Neural cell (in vitro differentiated cells): ENCODE measurements around the gene CTDP1. TPM values are rescaled to one million over a fixed set of nuclear protein-coding genes. Genes with fewer than 3 reads are reported as not detected.

Experiments used
- H2AFZ ChIP-seq: fragments of 200-600, 300-800 bp; sonication (generic), shearing (Covaris generic); 2 replicates; pipeline ENCODE4 v1.6.0; 2014; ENCODE audit warnings: low read depth, mild to moderate bottlenecking, antibody characterized with exemption, low read length, moderate library complexity
- H3F3A ChIP-seq: fragments of 200-600 bp; shearing (Covaris generic); 2 replicates; pipeline ENCODE4 v1.6.1; 2016; ENCODE audit warnings: mild to moderate bottlenecking, moderate library complexity, mixed read lengths, antibody characterized with exemption, low read length; ENCODE audit not compliant: insufficient read depth, poor library complexity, severe bottlenecking
- H3K27ac ChIP-seq: fragments of 200-600, 300-800 bp; sonication (generic), shearing (Covaris generic); 2 replicates; pipeline ENCODE4 v1.5.1; 2014; ENCODE audit warnings: mild to moderate bottlenecking, low read length, moderate library complexity
- H3K27me3 ChIP-seq: fragments of 300-800, 200-600 bp; sonication (generic), shearing (Covaris generic); 2 replicates; pipeline ENCODE4 v1.6.0; 2014; ENCODE audit warnings: mild to moderate bottlenecking, low read depth, low read length, moderate library complexity; ENCODE audit not compliant: insufficient read depth
- H3K36me3 ChIP-seq: fragments of 300-800, 200-600 bp; sonication (generic), shearing (Covaris generic); 2 replicates; pipeline ENCODE4 v1.5.1; 2014; ENCODE audit warnings: mild to moderate bottlenecking, antibody characterized with exemption, low read length, moderate library complexity; ENCODE audit not compliant: insufficient read depth
- H3K4me2 ChIP-seq: fragments of 300-800, 200-600 bp; sonication (generic), shearing (Covaris generic); 2 replicates; pipeline ENCODE4 v1.6.0; 2014; ENCODE audit warnings: mild to moderate bottlenecking, low read length
- H3K4me3 ChIP-seq: fragments of 300-800, 200-600 bp; sonication (generic), shearing (Covaris generic); 2 replicates; pipeline ENCODE4 v1.5.1; 2014; ENCODE audit warnings: mild to moderate bottlenecking, low read length, moderate library complexity
- H3K79me2 ChIP-seq: fragments of 200-600 bp; shearing (Covaris generic); replicated peaks from 2 replicates; pipeline ENCODE4 v1.6.0; 2014; ENCODE audit warnings: mild to moderate bottlenecking, low read length, moderate library complexity; ENCODE audit not compliant: insufficient read depth
- H3K9ac ChIP-seq: fragments of 300-800, 200-600 bp; sonication (generic), shearing (Covaris generic); 2 replicates; pipeline ENCODE4 v1.6.1; 2016; ENCODE audit warnings: mild to moderate bottlenecking, low read length, mixed read lengths
- H3K9me2 ChIP-seq: fragments of 200-600 bp; shearing (Covaris generic); 2 replicates; pipeline ENCODE4 v1.6.1; 2016; ENCODE audit warnings: mild to moderate bottlenecking, low read length, mixed read lengths; ENCODE audit not compliant: insufficient read depth
- H3K9me3 ChIP-seq: fragments of 200-600, 300-800 bp; sonication (generic), shearing (Covaris generic); 2 replicates; pipeline ENCODE4 v1.6.1; 2016; ENCODE audit warnings: mild to moderate bottlenecking, mixed run types, low read length, moderate library complexity, mixed read lengths
- H4K20me1 ChIP-seq: fragments of 200-600 bp; shearing (Covaris generic); 2 replicates; pipeline ENCODE4 v1.6.1; 2016; ENCODE audit warnings: mild to moderate bottlenecking, mixed run types; ENCODE audit not compliant: insufficient read depth
- CTCF ChIP-seq: fragments of 450-650 bp; IDR thresholded peaks from 2 replicates; pipeline ENCODE4 v1.5.1; 2014; ENCODE audit warnings: antibody characterized with exemption, mild to moderate bottlenecking, moderate library complexity; ENCODE audit not compliant: poor library complexity, severe bottlenecking
- EP300 ChIP-seq: fragments of 450-650 bp; conservative IDR thresholded peaks from 2 replicates; pipeline ENCODE4 v1.6.1; 2014; ENCODE audit warnings: antibody characterized with exemption, mild to moderate bottlenecking, moderate library complexity; ENCODE audit not compliant: poor library complexity, severe bottlenecking
- EZH2 ChIP-seq: fragments of 200-600, 300-800 bp; shearing (Covaris generic), sonication (generic); IDR thresholded peaks from 2 replicates; pipeline ENCODE4 v1.6.1; 2014; ENCODE audit warnings: antibody characterized with exemption, low read length, borderline replicate concordance, mild to moderate bottlenecking; ENCODE audit not compliant: insufficient read depth, poor library complexity, severe bottlenecking
- MXI1 ChIP-seq: fragments of 450-650 bp; conservative IDR thresholded peaks from 2 replicates; pipeline ENCODE4 v1.6.1; 2014; ENCODE audit warnings: antibody characterized with exemption, mild to moderate bottlenecking; ENCODE audit not compliant: poor library complexity, severe bottlenecking
- POLR2AphosphoS5 ChIP-seq: IDR thresholded peaks from 2 replicates; pipeline ENCODE4 v1.6.1; 2012
- RAD21 ChIP-seq: fragments of 450-650 bp; conservative IDR thresholded peaks from 2 replicates; pipeline ENCODE4 v1.6.1; 2014; ENCODE audit warnings: antibody characterized with exemption, mild to moderate bottlenecking, moderate library complexity
- REST ChIP-seq: IDR thresholded peaks from 2 replicates; pipeline ENCODE4 v1.6.1; 2012; ENCODE audit warnings: borderline replicate concordance
- SMC3 ChIP-seq: fragments of 450-650 bp; conservative IDR thresholded peaks from 2 replicates; pipeline ENCODE4 v1.6.1; 2014; ENCODE audit warnings: antibody characterized with exemption, mild to moderate bottlenecking, moderate library complexity; ENCODE audit not compliant: poor library complexity
- TAF1 ChIP-seq: IDR thresholded peaks from 2 replicates; pipeline ENCODE4 v1.6.1; 2012; ENCODE audit warnings: low read depth
- polyA plus RNA-seq: library from polyadenylated mRNA; depleted of rRNA; stranded (reverse); fragments of >200 nt; gene quantifications from 2 replicates; pipeline ENCODE4 v1.2.3, GENCODE V29; 2014

CTDP1 gene
- polyA plus RNA-seq, 1 donor from 2014 or later: 22.3 TPM

GRCh38 chr18:79778291-79778791, 98.7 kb downstream of the CTDP1 start (continued):
- TF ChIP-seq REST: no peak
- TF ChIP-seq POLR2AphosphoS5: no peak
- no peak for TF ChIP-seq EZH2

- no peak overlapping the region for H3K4me3 ChIP-seq
- no peak overlapping the region for H3K9ac ChIP-seq
- no peak overlapping the region for H2AFZ ChIP-seq
- no peaks in the 10 kb centered on the region for H3F3A ChIP-seq
- no peak for TF ChIP-seq CTCF
- no peak for TF ChIP-seq RAD21
- TF ChIP-seq EP300: no peak
- TF ChIP-seq EZH2: no peak
- TF ChIP-seq POLR2AphosphoS5: no peak
- no peak for TF ChIP-seq REST
- no peak for TF ChIP-seq TAF1
- TF ChIP-seq SMC3: no peak
- no peak for TF ChIP-seq MXI1
- H3K9me3 ChIP-seq: no peaks in the 10 kb centered on the region
- H4K20me1 ChIP-seq: no peaks in the 10 kb centered on the region
- no peaks in the 10 kb centered on the region for H3K27me3 ChIP-seq
- no peak overlapping the region for H3K4me2 ChIP-seq
- no peak overlapping the region for H3K27ac ChIP-seq
- no peaks in the 10 kb centered on the region for H3K79me2 ChIP-seq
- no peaks in the 10 kb centered on the region for H3K9me2 ChIP-seq
- no peaks in the 10 kb centered on the region for H3K36me3 ChIP-seq
These were observed 99.6 kb downstream of the CTDP1 start for GRCh38 chr18:79779021-79779699.
